ENCODE measurements around the gene SP3.

DNA sequence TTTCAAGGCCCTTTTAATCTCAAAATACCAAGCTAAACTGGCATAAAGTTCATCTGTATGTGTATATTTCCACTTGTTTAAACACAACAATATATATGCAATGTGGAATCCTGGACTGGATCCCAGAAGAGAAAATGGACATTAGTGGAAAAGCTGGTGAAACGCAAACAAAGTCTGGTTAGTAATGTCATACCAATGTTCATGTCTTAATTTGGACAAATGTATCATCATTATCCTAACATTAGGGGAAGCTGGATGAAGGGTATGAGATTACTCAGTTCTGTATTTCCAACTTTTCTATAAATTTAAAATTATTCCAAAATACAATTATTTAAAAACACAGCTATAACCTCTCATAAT is 3.8 kb downstream of the SP3 start:
- TF ChIP-seq, protein P1, sequence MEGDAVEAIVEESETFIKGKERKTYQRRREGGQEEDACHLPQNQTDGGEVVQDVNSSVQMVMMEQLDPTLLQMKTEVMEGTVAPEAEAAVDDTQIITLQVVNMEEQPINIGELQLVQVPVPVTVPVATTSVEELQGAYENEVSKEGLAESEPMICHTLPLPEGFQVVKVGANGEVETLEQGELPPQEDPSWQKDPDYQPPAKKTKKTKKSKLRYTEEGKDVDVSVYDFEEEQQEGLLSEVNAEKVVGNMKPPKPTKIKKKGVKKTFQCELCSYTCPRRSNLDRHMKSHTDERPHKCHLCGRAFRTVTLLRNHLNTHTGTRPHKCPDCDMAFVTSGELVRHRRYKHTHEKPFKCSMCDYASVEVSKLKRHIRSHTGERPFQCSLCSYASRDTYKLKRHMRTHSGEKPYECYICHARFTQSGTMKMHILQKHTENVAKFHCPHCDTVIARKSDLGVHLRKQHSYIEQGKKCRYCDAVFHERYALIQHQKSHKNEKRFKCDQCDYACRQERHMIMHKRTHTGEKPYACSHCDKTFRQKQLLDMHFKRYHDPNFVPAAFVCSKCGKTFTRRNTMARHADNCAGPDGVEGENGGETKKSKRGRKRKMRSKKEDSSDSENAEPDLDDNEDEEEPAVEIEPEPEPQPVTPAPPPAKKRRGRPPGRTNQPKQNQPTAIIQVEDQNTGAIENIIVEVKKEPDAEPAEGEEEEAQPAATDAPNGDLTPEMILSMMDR (IDR thresholded peaks at IDR 0.05): no peak
- no peak for TF ChIP-seq POLR2A (IDR thresholded peaks at IDR 0.05)

Data from prostate gland (tissue), 2 donors.